Activated CD4-positive, alpha-beta T cell treated with anti-CD3 and anti-CD28 coated beads, Interleukin-2, amount 50 U/mL, for 16 hours (primary cell): Measurements from ENCODE around the gene RPA1.
"Not testable (repeated sequence)": the region's sequence is repeated elsewhere in the genome, so short reads cannot be mapped to it uniquely, and the experiment has no call there.

ENCODE experiments used
- DNase-seq: peaks from one replicate; pipeline ENCODE4 v3.0.0-alpha.2; 2020

RPA1 gene

GRCh38 chr17:1880851-1881630, 51.2 kb downstream of the RPA1 start:
- DNase-seq, result no peak

- peak; percentile 31 for DNase-seq
Measured at GRCh38 chr17:1882836-1883235, 53.0 kb downstream of the RPA1 start.

- DNase-seq, result no peak
Measured at GRCh38 chr17:1883536-1883935, 53.7 kb downstream of the RPA1 start.

- DNase-seq, result no peak
Measured at GRCh38 chr17:1888741-1889140, 58.9 kb downstream of the RPA1 start.

GRCh38 chr17:1890758-1891450, 61.1 kb downstream of the RPA1 start:
- peak; percentile 28 for DNase-seq

- no peak for DNase-seq
Measured at GRCh38 chr17:1894753-1895339, 65.0 kb downstream of the RPA1 start.

GRCh38 chr17:1895479-1895878, 65.7 kb downstream of the RPA1 start:
- DNase-seq, result not testable (repeated sequence)

GRCh38 chr17:1896243-1897104, 66.7 kb downstream of the RPA1 start:
- no peak for DNase-seq

- no peak for DNase-seq
Measured at GRCh38 chr17:1897105-1897656, 67.4 kb downstream of the RPA1 start.

GRCh38 chr17:1898332-1898731, 68.5 kb downstream of the RPA1 start:
- no peak for DNase-seq

- no peak for DNase-seq
Measured at GRCh38 chr17:1898872-1899271, 69.1 kb downstream of the RPA1 start.

- DNase-seq, result no peak
Measured at GRCh38 chr17:1899403-1900000, 69.7 kb downstream of the RPA1 start.

- no peak for DNase-seq
Measured at GRCh38 chr17:1904273-1905182, 74.7 kb downstream of the RPA1 start.

GRCh38 chr17:1905190-1905913, 75.5 kb downstream of the RPA1 start:
- no peak for DNase-seq

GRCh38 chr17:1906662-1907101, 76.9 kb downstream of the RPA1 start:
- DNase-seq, result no peak

GRCh38 chr17:1907216-1907631, 77.4 kb downstream of the RPA1 start:
- no peak for DNase-seq

GRCh38 chr17:1907909-1908698, 78.3 kb downstream of the RPA1 start:
- DNase-seq, result no peak

GRCh38 chr17:1908699-1909309, 79.0 kb downstream of the RPA1 start:
- peak; percentile 50 for DNase-seq

- DNase-seq, result no peak
Measured at GRCh38 chr17:1909985-1910384, 80.2 kb downstream of the RPA1 start.
